HEK293T (cell line): ENCODE data around the gene SCN4B.

Source experiments
- ARNT ChIP-seq: fragments of 450-650 bp; IDR thresholded peaks from 2 replicates; pipeline ENCODE4 v1.6.1; 2017; ENCODE audit warnings: mild to moderate bottlenecking
- BHLHE40 ChIP-seq: fragments of 450-650 bp; IDR thresholded peaks from 2 replicates; pipeline ENCODE4 v1.6.1; 2016; ENCODE audit warnings: mild to moderate bottlenecking, moderate library complexity, borderline replicate concordance
- CTBP1 ChIP-seq: fragments of 450-650 bp; IDR thresholded peaks from 2 replicates; pipeline ENCODE4 v1.6.1; 2016; ENCODE audit warnings: borderline replicate concordance
- ELF4 ChIP-seq: fragments of 450-650 bp; IDR thresholded peaks from 2 replicates; pipeline ENCODE4 v1.6.1; 2017; ENCODE audit warnings: antibody characterized with exemption
- FOXA1 ChIP-seq: fragments of 450-650 bp; IDR thresholded peaks from 2 replicates; pipeline ENCODE4 v1.6.1; 2016; ENCODE audit warnings: mild to moderate bottlenecking
- FOXM1 ChIP-seq: fragments of 450-650 bp; IDR thresholded peaks from 2 replicates; pipeline ENCODE4 v1.6.1; 2017; ENCODE audit warnings: mild to moderate bottlenecking, borderline replicate concordance
- LEF1 ChIP-seq: fragments of 450-650 bp; IDR thresholded peaks from 2 replicates; pipeline ENCODE4 v1.6.1; 2017; ENCODE audit warnings: mild to moderate bottlenecking, borderline replicate concordance
- NFRKB ChIP-seq: fragments of 450-650 bp; IDR thresholded peaks from 2 replicates; pipeline ENCODE4 v1.6.1; 2016; ENCODE audit warnings: mild to moderate bottlenecking, moderate library complexity
- SP1 ChIP-seq: fragments of 450-650 bp; IDR thresholded peaks from 2 replicates; pipeline ENCODE4 v1.6.1; 2017
- TARDBP ChIP-seq: fragments of 450-650 bp; IDR thresholded peaks from 2 replicates; pipeline ENCODE4 v1.6.1; 2016
- ZNF384 ChIP-seq: fragments of 450-650 bp; IDR thresholded peaks from 2 replicates; pipeline ENCODE4 v1.6.1; 2016
- TF ChIP-seq, protein P1 (sequence below): fragments of 450-650 bp; IDR thresholded peaks from 2 replicates; pipeline ENCODE4 v1.6.1; 2016

DNA sequence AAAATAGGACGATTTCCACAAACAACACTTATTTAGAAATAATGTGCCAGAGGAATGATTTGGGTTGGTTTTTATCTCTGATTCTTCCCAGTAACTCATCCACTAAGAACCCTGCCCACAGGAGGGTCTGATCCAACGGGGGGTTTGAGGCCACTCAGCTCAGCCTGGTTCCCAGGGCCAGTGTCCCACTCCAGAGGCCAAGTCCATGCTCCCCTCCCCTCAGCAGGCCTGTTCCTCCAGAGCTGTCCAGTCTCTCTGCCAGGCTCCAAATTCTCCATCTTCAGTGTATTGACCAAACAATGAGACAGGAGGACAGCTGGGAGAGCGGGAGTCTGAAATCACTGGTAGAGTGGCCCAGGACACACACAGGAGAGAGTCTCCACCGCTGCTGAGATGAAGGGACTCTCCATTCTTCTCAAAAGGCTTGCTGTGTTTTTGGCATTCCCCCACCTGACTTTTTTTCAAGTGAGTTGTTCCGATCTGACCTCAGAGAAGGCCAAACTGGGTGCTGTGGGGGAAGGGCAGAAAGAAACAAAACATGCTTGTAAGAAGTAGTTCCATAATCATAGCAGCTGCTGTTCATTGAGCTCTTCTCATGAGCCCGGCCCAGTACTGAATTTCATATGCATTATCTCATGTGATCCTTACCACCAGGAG, 41.4 kb upstream of the SCN4B start:
- TF ChIP-seq ZNF384 (no peak), NFRKB (no peak), SP1 (no peak), FOXA1 (no peak), TARDBP (no peak), BHLHE40 (no peak), LEF1 (no peak), ELF4 (no peak), ARNT (no peak), CTBP1 (no peak), FOXM1 (no peak)
- TF ChIP-seq, protein P1, sequence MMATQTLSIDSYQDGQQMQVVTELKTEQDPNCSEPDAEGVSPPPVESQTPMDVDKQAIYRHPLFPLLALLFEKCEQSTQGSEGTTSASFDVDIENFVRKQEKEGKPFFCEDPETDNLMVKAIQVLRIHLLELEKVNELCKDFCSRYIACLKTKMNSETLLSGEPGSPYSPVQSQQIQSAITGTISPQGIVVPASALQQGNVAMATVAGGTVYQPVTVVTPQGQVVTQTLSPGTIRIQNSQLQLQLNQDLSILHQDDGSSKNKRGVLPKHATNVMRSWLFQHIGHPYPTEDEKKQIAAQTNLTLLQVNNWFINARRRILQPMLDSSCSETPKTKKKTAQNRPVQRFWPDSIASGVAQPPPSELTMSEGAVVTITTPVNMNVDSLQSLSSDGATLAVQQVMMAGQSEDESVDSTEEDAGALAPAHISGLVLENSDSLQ: no peak
